Fibroblast of skin of left biceps (primary cell): ENCODE measurements around the gene API5.

Experiments
- DNase-seq, 2 experiments: peaks; one replicate each; pipeline ENCODE4 v3.0.0-alpha.2; 2013; ENCODE audit warnings: low read depth in 2 of 2

The API5 gene

DNA sequence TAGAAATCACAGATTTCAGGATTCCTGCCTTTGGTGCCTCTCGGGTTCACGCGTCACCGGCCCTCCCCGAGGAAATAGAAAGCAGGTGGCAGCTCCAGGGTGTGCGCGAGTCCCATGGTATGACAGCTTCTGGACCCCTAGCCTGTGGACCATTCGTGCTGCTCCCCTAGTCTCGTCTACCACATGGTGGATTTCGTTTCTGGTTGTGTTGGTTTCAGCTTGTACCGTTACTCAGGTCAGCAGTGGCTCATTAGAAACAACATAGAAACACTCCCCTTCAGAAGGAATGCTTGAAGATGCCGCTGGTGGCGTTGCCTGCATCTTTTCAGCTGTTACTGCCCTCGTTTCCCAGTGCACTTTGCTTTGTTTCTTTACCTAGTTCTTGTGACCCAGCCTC is 47.6 kb downstream of the API5 start:
- no peak for DNase-seq

DNA sequence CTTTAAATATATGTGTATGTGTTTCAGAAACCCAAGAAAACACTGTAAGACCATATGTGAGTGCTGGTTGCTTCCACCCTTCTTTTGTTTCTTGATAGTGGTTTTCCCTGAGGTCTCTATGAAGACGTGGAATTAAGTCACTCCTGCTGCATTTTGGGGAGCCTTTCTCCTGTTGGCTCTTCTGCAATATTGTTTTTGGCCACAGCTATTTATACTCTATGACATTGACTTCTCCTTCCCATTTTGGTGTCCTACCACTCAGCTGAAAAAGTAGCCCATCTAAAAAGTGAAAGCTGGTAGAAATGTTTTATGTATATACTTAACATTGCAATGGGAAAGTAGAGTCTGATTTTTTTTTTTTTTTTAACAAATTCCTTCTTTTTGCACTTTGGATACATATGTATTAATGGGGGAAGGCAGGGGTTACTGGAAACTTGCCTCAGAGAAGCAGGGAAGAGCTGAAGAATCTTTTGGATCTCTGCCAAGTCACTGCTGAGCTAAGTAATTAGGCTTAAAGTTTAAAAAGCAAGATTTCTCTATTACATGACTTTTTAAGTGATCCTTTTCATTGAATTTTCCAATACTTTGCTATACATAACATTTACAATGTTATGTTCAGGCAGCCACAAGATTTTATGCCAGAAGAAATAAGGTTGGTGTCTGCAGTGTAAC is 48.7 kb downstream of the API5 start:
- DNase-seq: no peak

DNA sequence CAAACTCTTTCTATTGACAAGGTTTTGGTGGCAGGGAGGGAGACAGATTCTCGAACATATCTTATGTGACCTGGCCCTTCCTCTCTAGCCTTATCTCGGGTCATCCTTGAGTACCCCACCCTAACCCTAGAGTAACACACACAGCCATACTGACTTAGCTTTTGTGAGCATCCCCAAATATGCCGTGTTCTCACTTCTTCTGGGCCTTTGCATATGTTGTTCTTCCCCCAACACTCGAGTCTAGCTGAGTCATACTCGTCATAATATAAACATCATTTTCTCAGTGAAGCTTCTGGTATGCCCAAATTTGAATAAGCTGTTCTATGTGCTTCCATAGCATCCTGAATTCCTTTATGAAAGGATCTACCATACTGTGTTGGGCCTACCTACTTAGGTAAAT is 54.9 kb downstream of the API5 start:
- DNase-seq: no peak

DNA sequence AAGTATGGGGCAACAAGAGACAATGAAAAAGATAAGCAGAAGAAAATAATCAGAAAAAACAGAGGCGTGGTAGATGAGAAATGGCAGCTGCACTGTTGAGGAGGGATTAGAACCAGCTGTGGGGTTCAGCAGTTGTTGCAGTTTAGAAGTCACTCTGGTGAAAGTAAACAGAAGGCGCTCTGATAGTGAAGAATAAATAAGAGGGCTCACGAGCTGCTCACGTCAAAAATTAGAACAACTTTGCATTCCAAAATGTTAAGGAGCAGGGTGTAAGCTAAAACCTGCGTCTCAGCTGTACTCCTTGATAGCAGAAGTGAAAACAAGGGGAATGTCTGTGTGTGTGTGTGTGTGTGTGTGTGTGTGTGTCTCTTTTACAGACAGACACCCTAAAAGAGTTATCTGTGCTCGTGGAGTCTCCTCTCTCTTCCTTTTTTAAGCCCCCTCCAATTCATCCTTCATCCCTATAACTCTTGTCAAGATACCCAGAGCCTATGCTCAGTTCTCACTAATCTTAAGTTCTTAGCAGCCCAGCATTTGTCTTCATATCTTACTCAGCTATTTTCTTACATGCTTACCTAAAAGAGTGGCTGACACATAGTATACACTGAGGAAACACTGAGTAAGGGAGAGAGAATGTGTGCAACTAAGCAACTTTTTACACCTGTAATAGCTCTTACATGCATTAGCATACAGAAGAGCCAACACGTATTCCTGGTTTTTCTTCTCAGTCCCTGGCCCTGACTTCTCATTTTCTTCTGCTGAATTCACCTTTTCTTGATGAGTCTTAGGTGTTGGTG is 55.8 kb downstream of the API5 start:
- DNase-seq: no peak

DNA sequence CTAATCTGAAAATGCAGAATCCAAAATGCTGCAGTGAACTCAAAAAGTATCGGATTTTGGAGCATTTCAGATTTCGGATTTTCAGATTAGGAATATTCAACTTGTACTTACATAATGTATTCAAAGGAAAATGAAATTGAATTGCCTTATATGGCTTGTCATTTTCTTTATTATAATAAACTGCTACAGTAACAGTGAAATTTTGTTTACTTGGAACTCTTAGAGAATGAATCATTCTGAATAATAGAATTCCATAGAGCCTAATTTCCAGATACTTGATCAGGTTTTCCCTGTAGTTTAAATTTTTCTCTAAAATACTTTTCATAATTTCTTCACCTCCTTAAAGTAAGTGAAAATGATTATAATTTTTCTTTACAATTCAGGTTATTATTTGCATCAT is 64.3 kb downstream of the API5 start:
- no peak for DNase-seq

DNA sequence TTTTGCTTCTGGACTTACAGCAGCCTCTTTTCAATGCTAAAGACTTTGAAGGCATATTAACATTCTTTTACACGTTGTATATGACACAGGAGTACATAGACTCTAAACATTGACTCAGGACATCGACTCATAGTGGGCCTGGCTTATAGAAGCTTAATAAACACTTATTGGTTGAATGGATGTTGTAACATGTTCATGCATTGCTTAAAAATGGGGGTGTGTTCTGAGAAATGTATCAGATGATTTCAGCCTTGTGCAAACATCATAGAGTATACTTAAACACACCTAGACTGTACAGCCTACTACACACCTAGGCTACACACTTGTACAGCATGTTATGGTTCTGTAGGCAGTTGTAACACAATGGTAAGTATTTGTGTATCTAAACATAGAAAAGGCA is 64.8 kb downstream of the API5 start:
- DNase-seq: peak; percentile 43 to 46

DNA sequence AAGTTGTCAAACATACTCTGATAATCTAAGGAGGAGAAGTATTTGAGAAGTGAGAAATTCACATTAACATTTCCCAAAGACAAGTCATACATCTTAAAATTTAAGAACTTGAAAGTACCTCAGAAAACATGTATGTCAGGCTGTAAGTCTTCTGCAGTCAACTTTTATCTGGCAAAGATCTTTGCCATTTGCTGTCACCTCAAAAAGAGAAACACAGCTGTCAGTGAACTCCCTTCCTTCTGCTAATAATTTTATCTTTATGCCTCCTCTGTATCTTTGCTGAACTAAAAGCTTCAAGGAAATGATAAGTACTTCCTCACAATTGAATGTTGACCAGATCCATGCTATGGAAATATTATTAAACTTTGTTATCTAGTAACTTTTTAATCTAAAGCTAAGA is 65.6 kb downstream of the API5 start:
- no peak for DNase-seq

DNA sequence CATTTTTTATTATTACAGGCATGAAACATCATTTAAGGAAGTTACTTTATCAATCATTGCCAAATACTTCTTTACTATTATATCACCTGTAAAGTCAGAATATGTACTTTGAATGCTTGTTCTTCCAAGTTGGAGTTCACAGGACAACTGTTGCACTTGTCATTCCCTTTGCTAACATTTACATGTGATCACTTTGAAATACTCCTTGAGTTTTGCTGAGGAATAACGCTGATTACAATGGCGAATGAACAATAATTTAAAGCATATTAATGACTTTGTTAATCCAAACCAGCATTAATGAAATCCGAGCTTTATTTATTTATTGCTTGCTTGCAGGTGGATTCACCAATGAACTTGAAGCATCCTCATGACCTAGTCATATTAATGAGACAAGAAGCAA is 67.1 kb downstream of the API5 start:
- no peak for DNase-seq

DNA sequence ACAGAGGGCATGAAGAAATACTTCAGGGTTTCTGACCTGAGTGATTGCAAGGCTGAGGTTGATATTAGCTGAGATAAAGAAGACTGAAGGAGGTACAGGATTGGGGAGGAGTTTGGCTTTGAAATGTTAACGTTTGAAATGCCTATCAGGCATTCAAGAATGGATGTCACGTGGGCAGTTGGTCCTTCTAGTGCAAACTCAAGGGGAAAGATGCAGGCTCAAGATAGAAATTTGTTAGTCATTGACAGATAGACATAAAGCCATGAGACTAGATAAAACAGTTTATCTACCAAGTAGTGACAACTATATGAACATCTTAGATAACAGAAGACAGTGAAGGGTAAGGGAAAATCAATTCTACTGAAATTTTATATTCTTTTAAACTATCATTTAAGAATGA is 70.0 kb downstream of the API5 start:
- no peak for DNase-seq

DNA sequence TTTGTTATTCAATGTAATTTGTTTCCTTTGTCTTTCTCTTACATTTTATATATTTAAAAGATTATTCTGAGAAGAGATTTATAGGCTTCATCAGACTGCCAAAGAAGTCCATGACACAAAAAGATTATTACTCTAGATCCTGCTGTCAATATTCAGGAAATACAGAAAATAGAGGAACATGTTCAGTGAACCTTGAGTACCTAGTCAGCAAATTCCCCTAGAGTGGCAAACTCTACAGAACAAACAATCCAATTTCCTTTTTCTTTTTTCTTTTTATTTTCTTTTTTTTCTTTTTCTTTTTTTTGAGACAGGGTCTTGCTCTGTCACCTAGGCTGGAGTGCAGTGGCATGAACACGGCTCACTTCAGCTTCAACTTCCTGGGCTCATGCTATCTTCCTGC is 70.8 kb downstream of the API5 start:
- no peak for DNase-seq

DNA sequence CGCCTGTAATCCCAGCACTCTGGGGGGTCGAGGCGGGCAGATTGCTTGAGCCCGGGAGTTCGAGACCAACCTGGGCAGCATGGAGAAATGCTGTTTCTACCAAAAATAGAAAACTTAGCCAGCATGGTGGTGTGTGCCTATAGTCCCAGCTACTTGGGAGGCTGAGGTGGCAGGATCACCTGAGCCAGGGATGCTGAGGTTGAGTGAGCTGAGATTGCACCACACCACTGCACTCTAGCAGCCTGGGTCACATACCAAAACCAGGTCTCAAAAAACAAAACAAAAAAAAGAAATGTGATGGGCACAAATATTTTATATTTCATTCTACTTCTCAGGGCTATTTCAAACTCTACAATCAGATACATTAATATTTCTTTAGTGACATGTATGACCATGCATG is 72.6 kb downstream of the API5 start:
- DNase-seq: no peak

DNA sequence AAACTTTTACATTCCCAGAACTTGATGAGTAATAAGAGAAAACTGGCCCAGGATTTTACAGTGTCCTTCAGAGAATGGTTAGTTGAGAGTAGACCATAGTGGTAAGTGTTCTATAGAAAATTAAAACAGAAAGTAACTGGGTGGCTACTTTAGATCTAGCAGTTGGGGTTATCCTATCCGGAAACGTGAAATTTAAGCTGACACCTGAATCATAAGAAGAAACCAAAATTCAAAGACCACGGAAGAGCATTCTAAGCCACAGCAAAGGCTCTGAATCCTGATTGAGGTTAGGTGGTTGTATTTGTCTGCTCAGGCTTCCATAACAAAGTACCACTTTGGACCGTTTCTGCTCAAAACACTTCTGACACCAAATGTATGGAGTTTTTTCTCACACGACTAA is 80.9 kb downstream of the API5 start:
- DNase-seq: no peak

DNA sequence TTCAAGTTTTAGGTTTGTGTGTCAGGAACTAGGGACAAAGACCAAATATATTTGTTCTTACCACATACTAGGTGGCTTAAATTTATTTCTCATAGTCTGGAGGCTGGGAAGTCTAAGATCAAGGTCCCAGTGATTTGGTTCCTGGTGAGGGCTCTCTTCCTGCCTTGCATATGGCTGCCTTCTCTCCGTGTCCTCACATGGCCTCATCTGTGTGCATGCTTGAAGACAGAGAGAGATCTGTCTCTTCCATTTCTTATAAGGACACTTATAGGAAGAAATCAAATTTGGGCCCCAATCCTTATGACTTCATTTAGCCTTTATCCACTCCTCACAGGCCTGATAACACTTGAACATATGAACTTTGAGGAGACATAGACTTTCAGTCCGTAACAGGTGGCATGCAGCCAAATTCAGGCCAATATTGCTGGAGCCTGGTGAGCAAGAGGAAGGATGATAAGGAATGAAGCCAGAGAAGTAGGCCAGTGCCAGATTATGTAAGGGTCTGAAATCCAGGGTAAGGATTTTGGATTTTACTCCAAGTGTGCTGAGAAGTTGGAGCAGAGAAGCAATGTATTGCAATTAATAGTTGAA is 82.1 kb downstream of the API5 start:
- DNase-seq: no peak
